GM21367 (cell line): ENCODE results near the gene EFNA2.

Source experiments
- ATAC-seq: cut with Tn5 transposase; IDR thresholded peaks from one replicate; pipeline ENCODE4 v1.9.1; 2021; ENCODE audit not compliant: unreplicated experiment

Gene EFNA2

DNA sequence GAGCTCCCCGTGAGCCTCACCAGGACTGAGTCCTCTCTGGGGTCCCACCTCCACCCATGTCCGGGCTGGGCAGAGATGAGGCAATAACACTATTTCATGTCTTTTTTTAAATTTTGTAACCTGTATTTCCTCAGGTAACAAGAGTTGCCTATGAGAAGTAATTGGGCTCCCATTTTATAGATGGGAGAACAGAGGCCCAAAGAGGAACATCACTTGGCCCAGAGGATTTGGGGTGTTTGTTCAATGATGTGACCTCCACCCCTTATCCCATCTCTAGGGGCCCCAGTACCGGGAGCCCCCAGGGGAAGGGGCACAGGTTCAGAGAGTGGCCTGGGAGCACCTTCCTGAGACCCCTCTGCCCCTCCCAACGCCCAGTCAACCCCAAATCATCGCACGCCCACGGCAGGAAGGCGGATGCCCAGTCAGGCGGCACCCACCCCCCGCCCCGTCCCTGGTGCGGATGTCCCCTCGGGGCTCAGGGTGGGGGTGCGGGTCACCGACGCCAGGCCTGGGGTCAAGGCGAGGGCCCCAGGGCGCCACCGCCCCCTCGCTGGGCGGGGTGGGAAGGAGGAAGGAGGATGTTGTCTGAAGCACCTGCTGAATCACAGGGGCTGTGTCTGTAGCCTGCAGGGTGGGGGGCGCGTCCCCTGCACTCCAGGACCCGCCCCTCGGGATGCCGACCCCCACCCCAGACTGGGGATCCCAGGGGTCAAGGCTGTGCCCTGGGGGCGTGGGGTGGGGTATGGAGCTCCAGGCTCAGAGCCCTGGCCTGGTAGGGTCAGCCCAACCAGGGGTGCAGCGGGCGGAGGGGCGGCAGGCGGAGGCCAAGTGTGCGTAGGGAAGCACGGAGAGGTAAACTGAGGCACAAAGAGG, 25.6 kb upstream of the EFNA2 start:
- ATAC-seq, result no peak

GRCh38 chr19:1260749-1261537, 24.7 kb upstream of the EFNA2 start:
- ATAC-seq, result peak; percentile 39

DNA sequence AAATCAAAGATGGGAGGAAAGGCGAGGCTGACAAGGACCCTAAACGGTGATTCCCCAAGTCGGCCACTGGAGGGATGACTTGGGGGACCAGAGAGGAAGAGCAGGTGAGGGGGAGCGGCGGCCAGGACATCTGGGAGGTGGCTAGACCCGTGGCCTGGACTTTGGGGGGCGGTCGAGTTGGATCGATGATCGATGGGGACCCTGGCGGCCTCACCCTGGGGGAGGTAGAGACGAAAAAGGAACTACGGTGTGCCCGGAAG, 24.2 kb upstream of the EFNA2 start:
- no peak for ATAC-seq

DNA sequence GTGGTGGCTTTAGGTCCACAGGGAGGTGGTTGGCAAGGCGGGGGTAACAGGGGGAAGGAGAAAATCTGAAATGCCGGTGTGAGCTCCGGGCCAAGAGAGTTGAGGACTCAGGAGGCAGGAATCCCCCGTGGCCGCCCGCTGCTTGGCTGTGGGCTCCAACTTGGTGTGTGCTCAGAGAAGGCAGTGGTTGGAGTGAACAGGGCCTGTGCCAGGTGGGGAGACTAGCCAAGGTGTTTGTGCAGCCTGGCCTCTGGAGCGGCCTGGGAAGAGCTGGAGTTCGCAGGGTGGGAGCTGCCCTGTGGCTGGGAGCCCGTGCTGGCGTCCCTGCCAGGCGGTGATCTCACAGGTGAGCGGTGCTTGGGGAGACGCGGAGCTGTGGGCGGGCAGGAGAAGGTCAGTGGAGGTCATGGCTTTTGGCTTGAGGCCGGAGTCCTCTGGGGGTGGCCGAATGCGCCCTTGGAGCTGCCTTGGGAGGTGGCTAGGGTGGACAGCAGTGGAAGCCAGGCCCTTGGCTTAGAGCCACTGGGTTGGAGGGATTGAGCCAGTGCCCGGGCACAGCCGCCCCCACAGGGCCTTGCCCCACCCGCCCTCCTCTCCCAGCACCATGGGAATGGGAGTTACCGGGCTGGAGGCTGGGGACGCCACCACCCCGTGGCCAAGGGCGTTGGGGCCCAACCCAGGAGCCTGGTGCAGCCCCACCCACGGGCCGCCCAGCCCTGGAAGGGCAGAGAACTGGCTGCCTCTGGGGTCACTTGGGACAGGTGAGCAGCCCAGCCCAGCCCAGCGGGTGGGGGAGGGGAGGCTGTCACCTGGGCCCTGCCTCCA, 23.7 kb upstream of the EFNA2 start:
- no peak for ATAC-seq

DNA sequence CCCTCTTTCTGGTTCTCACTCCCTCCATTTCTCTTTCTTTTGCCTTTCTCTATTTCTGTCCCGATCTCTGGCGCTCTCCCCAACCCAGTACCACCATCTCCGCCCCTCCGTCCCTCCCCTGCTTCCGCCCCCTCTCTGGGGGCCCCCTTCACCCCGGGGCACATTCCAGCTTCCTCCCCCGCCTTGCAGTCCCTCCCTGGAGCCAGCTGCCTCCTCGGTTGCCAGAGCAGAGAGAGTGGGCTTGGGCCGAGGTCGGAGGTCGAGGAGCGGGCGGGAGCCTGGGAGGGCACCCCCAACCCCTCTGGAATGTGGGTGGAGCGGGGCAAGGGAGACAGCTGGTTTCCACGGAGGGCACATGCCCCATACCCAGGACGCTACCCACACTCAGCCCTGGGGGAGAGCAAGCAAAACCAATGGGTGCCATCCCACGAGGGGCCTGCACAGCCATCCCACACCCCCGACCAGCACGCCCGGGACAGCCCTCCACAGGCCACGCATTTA, 23.0 kb upstream of the EFNA2 start:
- no peak for ATAC-seq

- no peak for ATAC-seq
Observed at GRCh38 chr19:1263188-1263587, 22.5 kb upstream of the EFNA2 start.

DNA sequence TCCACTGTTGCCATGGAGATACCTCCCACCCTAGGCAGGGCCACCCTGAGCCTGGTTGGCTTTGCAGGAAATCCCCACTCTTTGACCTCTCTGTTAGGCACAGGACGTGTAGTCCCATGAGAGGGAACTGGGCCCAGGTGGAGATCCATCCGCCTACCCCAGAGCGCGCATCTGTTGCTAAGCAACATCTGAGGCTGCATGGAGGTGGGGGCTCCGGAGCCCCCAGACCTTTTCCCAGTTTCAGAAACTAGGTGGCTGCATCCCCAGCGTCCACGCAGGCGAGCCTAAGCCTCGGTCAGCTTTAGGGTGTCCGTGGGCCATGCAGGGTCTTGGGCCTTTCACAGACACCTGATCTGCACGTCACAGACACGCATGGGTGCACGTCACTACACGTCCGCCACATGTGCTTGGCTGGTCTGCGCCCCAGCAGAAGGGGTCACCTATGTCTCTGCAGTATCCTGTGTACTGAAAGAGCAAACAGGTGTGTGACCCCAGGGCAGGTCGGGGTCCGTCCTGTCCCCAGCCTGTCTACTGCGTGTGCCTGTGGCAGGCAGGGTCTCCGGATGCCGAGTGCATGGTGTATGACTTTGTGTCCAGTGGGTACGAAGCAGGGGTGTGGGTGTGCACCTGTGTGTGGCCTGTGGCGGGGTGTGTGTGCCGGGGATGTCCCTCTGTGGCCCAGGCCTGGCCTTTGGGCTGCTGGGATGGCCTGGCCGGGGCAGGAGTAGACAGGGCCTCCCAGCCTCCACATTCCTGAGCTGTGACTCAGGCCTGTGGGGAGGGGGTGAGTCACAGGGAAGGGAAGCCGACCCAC, 20.7 kb upstream of the EFNA2 start:
- ATAC-seq, result no peak

- no peak for ATAC-seq
Observed at GRCh38 chr19:1265615-1266128, 20.0 kb upstream of the EFNA2 start.

GRCh38 chr19:1266129-1266915, 19.4 kb upstream of the EFNA2 start:
- ATAC-seq, result no peak

GRCh38 chr19:1266916-1267476, 18.7 kb upstream of the EFNA2 start:
- ATAC-seq, result no peak

DNA sequence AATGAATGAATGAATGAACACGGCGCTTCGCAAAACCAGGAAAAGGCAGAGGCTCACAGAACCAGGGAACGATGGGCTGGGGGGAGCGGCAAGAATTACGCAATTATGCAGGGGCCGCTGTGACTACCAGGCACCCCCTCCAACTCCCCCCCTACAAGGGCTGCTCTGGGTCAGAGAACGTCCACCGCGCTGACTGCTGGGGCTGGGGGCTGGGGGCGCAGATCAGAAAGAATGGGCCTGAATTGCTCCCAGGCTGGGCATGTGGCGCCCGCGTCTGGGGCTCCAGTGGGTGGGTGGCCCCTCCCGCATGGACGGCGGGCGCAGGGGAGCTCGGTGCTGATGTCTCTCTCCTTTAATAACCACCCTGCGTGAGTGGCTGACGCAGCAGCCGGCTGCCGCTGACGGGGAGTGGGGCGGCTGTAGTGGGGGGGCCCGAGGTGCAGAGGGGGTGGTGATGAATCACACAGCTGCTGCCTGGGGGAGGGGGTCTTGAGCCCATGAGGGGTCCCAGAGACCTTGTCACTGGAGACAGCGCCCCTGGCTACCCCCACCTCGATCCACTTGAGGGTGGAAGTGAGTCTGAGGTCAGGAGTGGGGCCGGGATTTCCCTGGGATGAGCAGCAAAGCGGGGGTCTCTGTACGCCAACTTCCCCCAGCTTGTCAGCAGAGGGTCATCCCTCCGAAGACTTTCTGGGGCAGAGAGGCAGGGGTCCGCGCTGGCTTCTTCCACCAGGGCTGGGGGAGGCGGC, 18.0 kb upstream of the EFNA2 start:
- ATAC-seq, result no peak

DNA sequence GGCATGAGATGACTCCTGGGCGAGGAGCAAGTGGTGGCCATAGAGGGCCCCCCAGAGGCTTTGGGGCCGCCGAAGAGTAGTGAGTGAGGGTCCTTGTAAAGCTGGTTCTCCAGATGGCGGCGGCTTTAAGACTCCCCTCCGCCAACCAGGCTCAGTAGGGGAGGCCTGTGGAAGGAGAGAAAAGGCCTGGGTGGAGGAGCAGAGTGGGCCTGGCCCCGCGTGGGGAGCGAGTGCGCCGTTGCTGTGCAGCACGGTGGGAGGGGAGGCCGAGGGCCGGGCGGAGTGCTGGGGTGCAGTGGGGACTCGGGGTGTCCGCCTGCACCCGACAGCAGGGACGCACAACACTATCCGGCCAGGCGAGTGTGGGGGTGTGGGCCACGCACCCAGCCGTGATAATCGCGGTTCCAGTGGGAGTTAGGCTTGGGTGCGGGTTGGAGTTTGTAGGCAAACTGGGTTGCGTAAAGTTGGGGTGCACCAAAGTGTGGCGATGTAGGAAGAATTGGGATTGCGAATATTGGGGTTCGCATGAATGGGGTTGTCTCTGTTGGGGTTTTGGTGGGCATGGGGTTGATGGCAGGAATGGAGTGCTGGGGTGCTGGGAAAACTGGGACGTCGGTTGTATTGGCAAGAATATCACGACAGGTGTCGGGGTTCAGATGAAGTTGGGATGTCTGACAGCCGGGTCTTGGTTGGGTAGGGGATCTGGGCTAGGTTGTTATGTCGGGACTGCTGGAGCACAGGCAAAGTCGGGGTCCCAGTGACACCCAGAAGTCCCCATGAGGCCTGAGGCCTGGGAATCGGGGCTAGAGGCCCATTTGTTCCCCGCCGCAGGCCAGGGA, 17.2 kb upstream of the EFNA2 start:
- no peak for ATAC-seq

- ATAC-seq, result peak; percentile 43
Observed at GRCh38 chr19:1269065-1269477, 16.6 kb upstream of the EFNA2 start, which contains the start of gene CIRBP. CIRBP (plus strand) TSS chr19:1269332; CDS start chr19:1270934, 1,602 bp downstream.

DNA sequence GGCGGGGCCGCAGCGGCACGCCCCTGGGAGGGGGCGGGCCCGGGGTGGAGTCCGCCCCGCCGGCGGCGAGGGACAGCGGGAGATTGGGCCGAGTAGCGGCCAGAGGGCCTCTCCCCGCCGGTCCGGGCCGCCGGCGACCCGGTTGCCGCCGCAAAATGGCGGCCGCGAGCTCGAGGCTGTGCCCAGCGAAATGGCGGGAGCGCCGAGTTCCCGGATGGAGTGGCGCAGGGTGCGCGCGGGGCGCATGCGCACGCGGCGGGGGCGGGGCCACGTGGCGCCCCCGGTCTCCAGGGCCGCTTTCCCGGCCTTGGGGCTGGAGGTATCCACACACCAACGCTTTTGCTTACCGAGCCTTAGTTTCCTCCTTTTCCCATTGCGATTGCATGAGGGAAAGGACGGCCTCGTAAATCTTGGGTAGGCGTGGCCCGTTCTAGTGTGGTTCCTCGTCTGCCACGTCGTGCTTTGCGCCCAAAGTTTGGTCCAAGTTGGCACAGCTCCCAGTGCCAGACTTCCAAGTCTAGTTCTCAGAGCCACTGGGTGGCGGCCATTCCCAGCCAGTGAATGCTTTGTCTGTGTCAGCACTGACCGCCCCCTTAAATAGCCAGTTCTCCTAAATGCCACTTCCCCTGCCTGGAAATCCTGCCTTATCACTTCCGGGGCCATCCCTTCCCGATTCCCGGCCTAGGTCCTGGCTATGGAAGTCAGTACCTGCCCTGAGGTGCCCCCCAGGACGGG, 16.0 kb upstream of the EFNA2 start:
- ATAC-seq, result peak; percentile 12

GRCh38 chr19:1270213-1270853, 15.3 kb upstream of the EFNA2 start:
- ATAC-seq, result no peak

DNA sequence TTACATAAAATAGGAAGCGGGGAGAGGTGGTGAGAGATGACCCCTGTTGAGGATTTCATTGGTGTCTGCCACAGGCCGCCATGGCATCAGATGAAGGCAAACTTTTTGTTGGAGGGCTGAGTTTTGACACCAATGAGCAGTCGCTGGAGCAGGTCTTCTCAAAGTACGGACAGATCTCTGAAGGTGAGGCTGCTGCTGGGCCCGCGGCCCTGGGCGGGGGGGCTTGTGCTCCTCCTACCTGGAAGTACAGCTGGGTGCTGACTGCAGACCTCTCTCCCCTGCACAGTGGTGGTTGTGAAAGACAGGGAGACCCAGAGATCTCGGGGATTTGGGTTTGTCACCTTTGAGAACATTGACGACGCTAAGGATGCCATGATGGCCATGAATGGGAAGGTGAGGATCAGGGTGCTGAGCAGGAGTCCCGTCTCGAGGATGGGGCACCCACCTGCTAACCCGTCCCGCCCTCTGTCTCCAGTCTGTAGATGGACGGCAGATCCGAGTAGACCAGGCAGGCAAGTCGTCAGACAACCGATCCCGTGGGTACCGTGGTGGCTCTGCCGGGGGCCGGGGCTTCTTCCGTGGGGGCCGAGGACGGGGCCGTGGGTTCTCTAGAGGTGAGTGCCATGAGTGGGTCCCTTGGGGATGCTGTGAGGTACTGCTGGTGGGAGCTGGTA, 14.7 kb upstream of the EFNA2 start:
- ATAC-seq, result no peak
